AG04450 (cell line): ENCODE results near the gene SCAI. TPM values are rescaled to one million over a fixed set of nuclear protein-coding genes. Genes with fewer than 3 reads are reported as not detected.
A peak's percentile ranks its signal among the peaks of the same experiment; 100 is the strongest.

ENCODE experiments used
- CTCF ChIA-PET: fragments of 300-600, 350-600 bp; formaldehyde crosslinking; extraction: SDS; loops from one replicate; lab custom pipeline; 2022; ENCODE audit warnings: antibody characterized with exemption, inconsistent platforms; lab: Charles Lee
- POLR2A ChIA-PET: fragments of 350-600 bp; formaldehyde crosslinking; extraction: SDS; loops from one replicate; lab custom pipeline; 2021; ENCODE audit warnings: antibody characterized with exemption, inconsistent platforms; lab: Yijun Ruan, JAX
- DNase-seq: peaks from one replicate; pipeline ENCODE4 v3.0.0-alpha.2; 2011; ENCODE audit warnings: low read depth, low spot score
- H3K27ac ChIP-seq: one replicate; pipeline ENCODE4 v1.5.1; 2012; ENCODE audit warnings: low read depth, low read length, control low read depth
- H3K27me3 ChIP-seq: one replicate; pipeline ENCODE4 v1.6.0; 2012; ENCODE audit warnings: low read length; ENCODE audit not compliant: control insufficient read depth, insufficient read depth
- H3K4me3 ChIP-seq: 2 replicates; pipeline ENCODE4 v1.5.1; 2011; ENCODE audit warnings: mild to moderate bottlenecking, low read depth, low read length, control low read depth
- H3K9me3 ChIP-seq: 2 replicates; pipeline ENCODE4 v1.5.1; 2012; ENCODE audit warnings: low read length; ENCODE audit not compliant: control insufficient read depth, insufficient read depth
- polyA plus RNA-seq: library from polyadenylated mRNA; depleted of rRNA; stranded (reverse); fragments of >200 nt; gene quantifications from 2 replicates; pipeline ENCODE4 v1.2.3, GENCODE V29; 2011
- TF ChIP-seq, protein P1 (sequence below): IDR thresholded peaks from 2 replicates; pipeline ENCODE4 v1.5.1; 2011; ENCODE audit warnings: low read depth, low read length, control low read depth, inconsistent platforms

SCAI gene
- polyA plus RNA-seq, 1 experiment: 13.9 TPM

DNA sequence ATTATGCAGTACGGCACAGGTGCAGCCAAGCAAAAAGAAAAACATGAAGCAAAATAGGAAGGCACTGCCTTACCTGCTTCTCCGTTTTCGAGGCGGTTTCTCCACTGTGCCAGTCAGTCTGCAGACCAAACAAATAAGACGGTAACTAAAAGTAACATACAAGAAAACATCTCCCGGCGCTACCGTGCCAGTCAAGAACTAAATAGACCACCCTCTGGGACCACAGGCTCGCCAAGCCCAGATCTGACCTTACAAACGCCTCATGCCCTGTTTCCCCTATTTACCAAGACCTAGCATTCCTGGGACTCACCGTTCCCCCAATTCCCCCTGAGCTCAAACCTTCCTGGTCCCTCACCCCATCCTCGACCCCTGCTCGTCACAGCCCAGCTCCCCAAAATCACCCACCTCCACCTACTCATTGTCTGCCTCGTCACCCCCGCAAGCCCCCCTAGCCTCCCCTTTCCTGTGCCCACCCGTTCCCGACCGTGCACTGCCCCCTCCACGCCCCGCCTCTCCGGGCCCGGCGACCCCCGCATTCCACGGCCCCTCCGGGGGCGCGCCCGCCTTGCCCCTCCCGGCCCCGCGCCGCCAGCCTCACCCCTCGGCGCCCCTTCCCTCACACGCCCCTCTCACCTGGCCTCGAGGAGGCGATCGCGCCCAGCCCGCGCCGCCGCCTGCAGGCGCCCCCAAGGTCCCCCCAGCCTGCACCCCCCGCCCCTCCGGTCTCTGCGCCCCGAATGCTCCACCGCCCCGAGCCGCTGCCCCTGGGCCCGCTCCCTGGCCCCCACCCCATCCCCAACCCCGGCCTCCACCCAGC lies 560 bp downstream of the SCAI start:
- H3K27ac ChIP-seq: no peak overlapping the region
- H3K27me3 ChIP-seq: no peaks in the 10 kb centered on the region
- CTCF ChIA-PET: interaction anchor here (0.7 to 1.8 kb wide), 3 partner anchors 12 to 184 kb away, joined by 3 to 9 read pairs (median 3); no protein-coding TSS in a partner anchor
- H3K9me3 ChIP-seq: no peaks in the 10 kb centered on the region
- TF ChIP-seq, protein P1, sequence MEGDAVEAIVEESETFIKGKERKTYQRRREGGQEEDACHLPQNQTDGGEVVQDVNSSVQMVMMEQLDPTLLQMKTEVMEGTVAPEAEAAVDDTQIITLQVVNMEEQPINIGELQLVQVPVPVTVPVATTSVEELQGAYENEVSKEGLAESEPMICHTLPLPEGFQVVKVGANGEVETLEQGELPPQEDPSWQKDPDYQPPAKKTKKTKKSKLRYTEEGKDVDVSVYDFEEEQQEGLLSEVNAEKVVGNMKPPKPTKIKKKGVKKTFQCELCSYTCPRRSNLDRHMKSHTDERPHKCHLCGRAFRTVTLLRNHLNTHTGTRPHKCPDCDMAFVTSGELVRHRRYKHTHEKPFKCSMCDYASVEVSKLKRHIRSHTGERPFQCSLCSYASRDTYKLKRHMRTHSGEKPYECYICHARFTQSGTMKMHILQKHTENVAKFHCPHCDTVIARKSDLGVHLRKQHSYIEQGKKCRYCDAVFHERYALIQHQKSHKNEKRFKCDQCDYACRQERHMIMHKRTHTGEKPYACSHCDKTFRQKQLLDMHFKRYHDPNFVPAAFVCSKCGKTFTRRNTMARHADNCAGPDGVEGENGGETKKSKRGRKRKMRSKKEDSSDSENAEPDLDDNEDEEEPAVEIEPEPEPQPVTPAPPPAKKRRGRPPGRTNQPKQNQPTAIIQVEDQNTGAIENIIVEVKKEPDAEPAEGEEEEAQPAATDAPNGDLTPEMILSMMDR: no peak
- H3K4me3 ChIP-seq: peak overlapping the region; percentile 70
- POLR2A ChIA-PET: interaction anchor here (0.6 to 1.2 kb wide), 4 partner anchors 41 to 274 kb away, joined by 3 to 7 read pairs (median 3); no protein-coding TSS in a partner anchor
- DNase-seq: no peak

DNA sequence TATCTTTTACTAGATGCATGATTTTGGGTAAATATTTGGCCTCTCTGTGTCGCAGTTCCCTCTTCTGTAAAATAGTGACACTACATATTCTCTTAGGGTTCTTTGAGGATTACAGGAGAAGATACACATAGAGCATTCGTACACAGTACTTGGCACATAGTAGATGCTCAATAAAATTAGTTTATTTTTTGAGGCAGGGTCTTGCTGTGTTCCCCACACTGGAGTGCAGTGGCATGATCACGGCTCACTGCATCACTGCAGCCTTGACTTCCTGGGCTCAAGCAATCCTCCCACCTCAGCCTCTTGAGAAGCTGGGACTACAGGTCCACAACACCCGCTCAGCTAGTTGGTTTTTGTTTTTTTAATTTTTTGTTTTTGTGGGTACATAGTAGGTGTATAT lies 1.6 kb downstream of the SCAI start:
- Histone ChIP-seq H3K27me3 (no peaks in the 10 kb centered on the region), H3K9me3 (no peaks in the 10 kb centered on the region), H3K27ac (no peak overlapping the region), H3K4me3 (peak overlapping the region; percentile 20)
- CTCF ChIA-PET: interaction anchor here (0.6 kb wide), 1 partner anchor 13 kb away, joined by 3 read pairs; no protein-coding TSS in a partner anchor
- TF ChIP-seq, protein P1: no peak
- no peak for DNase-seq
- POLR2A ChIA-PET: interaction anchor here (0.6 to 1.5 kb wide), 4 partner anchors 16 to 279 kb away, joined by 3 to 6 read pairs (median 4); partner anchors contain the start of gene ARPC5L

DNA sequence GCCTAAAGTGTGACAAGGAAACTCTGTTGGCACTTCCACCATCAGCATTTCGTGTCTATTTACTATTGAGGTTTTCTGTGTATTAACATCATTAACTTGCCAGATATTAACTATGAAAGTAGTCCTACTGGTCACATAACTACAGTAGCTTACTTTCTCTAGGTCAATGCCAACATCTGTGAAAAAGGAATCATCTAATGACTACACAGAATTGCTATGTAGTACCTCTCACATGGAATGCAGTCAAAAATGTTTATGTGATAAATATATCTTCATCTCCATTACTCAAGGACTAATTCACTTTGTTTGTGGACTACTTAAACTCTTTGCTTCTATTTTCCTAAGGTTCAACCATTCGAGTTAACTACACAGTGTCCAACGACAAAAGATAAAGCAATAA lies 2.1 kb downstream of the SCAI start:
- ChIA-PET POLR2A (interaction anchor here (1.0 to 1.5 kb wide), 2 partner anchors 15 to 279 kb away, joined by 5 to 6 read pairs; partner anchors contain the start of gene ARPC5L), CTCF (no interaction called here)
- Histone ChIP-seq H3K4me3 (no peak overlapping the region; the same call in 1 of the 2 replicates), H3K9me3 (no peaks in the 10 kb centered on the region), H3K27me3 (no peaks in the 10 kb centered on the region), H3K27ac (no peak overlapping the region)
- TF ChIP-seq, protein P1: no peak
- DNase-seq: no peak

DNA sequence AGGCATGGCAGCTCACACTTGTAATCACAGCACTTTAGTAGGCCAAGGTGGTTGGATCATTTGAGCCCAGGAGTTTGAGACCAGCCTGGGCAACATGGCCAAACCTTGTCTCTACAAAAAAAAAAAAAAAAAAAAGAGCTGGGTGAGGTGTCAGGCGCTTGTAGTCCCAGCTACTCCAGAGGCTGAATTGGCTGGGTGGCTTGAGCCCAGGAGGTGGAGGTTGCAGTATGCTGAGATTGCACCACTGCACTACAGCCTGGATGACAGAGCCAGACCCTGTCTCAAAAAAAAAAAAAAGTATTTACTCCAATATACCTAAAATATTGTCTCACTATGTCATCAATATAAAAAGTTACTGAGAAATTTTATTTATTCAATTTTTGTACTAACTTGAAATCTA lies 2.8 kb downstream of the SCAI start:
- no peak overlapping the region for H3K27ac ChIP-seq
- no peaks in the 10 kb centered on the region for H3K9me3 ChIP-seq
- ChIA-PET POLR2A (interaction anchor here (0.6 to 1.5 kb wide), 3 partner anchors 14 to 278 kb away, joined by 5 to 6 read pairs (median 5); partner anchors contain the start of gene ARPC5L), CTCF (interaction anchor here (0.6 to 0.7 kb wide), 4 partner anchors 10 to 820 kb away, joined by 3 to 7 read pairs (median 3); no protein-coding TSS in a partner anchor)
- H3K4me3 ChIP-seq: no peak overlapping the region
- no peak for DNase-seq
- TF ChIP-seq, protein P1: no peak
- H3K27me3 ChIP-seq: no peaks in the 10 kb centered on the region
